ENCODE measurements around the gene CHRM2.

- TF ChIP-seq CTCF (optimal IDR thresholded peaks at IDR 0.05 in 1 of 3, IDR thresholded peaks at IDR 0.05 in 1 of 3, conservative IDR thresholded peaks at IDR 0.05 in 1 of 3; ENCODE audit: extremely low read depth in 1 of 3, insufficient read depth in 2 of 3, low read length in 3 of 3) (no peak), EZH2 (IDR thresholded peaks at IDR 0.05; ENCODE audit: low read length) (no peak)
Observed at GRCh38 chr7:136865236-136865635, 3.2 kb upstream of the CHRM2 start.
